Left ventricle myocardium superior (tissue), 1 donor: ENCODE measurements around the gene PIP5K1C. TPM values are rescaled to one million over a fixed set of nuclear protein-coding genes. Genes with fewer than 3 reads are reported as not detected.
A peak's percentile ranks its signal among the peaks of the same experiment; 100 is the strongest.
"Not testable (repeated sequence)": the region's sequence is repeated elsewhere in the genome, so short reads cannot be mapped to it uniquely, and the experiment has no call there.

Source experiments
- ATAC-seq: fragments of 200-7000 bp; cut with Tn5 transposase; one replicate; pipeline ENCODE4 v1.9.1; 2020; ENCODE audit warnings: mild to moderate bottlenecking, moderate library complexity
- DNase-seq: peaks from one replicate; pipeline ENCODE4 v3.0.0-alpha.2; 2020
- intact Hi-C: fragments of 100-400 bp; cut with micrococcal nuclease; formaldehyde crosslinking; loops from one replicate; pipeline ENCODE4 v1.11.0; 2022
- total RNA-seq: library from RNA; stranded (reverse); fragmentation: NEBNext Ultra II Directional; extraction: Animal tissue kit (Norgen Biotek cat#: 25700); gene quantifications from one replicate; pipeline ENCODE4 v1.2.1, GENCODE V29; 2021
- donor health status: DM: no; HTN: yes; CAD: no; lungs with severe emphysema.

Gene PIP5K1C
- total RNA-seq, 1 donor from 2014 or later: 34.7 TPM

GRCh38 chr19:3653081-3653795 lies 47.0 kb downstream of the PIP5K1C start:
- no peak for DNase-seq
- intact Hi-C loops: no loop called here
- no peak for ATAC-seq

GRCh38 chr19:3652422-3652821 lies 47.8 kb downstream of the PIP5K1C start:
- DNase-seq (no peak), ATAC-seq (no peak)
- intact Hi-C loops: no loop called here

- ATAC-seq (no peak), DNase-seq (no peak)
- intact Hi-C loops: no loop called here
Measured at GRCh38 chr19:3651684-3652083, 48.6 kb downstream of the PIP5K1C start.

- intact Hi-C loops: no loop called here
- no peak for ATAC-seq
- no peak for DNase-seq
Measured at GRCh38 chr19:3649888-3650287, 50.4 kb downstream of the PIP5K1C start.

- no peak for ATAC-seq
- no peak for DNase-seq
- intact Hi-C loops: no loop called here
Measured at GRCh38 chr19:3648037-3648905, 52.0 kb downstream of the PIP5K1C start.

- ATAC-seq, intact Hi-C loops, DNase-seq: not testable (repeated sequence)
Measured at GRCh38 chr19:3647102-3647501, 53.2 kb downstream of the PIP5K1C start.

- no peak for ATAC-seq
- no peak for DNase-seq
- intact Hi-C loops: no loop called here
Measured at GRCh38 chr19:3646336-3647092, 53.8 kb downstream of the PIP5K1C start.

GRCh38 chr19:3645726-3646125 lies 54.5 kb downstream of the PIP5K1C start:
- no peak for ATAC-seq
- intact Hi-C loops: no loop called here
- DNase-seq: no peak

GRCh38 chr19:3645067-3645396 lies 55.2 kb downstream of the PIP5K1C start:
- ATAC-seq: no peak
- no peak for DNase-seq
- intact Hi-C loops: no loop called here

- DNase-seq: peak; percentile 58
- intact Hi-C loops: no loop called here
- ATAC-seq: peak; percentile 36
Measured at GRCh38 chr19:3644351-3645066, 55.8 kb downstream of the PIP5K1C start.

GRCh38 chr19:3643674-3644313 lies 56.5 kb downstream of the PIP5K1C start:
- intact Hi-C loops: no loop called here
- no peak for ATAC-seq
- no peak for DNase-seq

GRCh38 chr19:3642987-3643673 lies 57.1 kb downstream of the PIP5K1C start:
- intact Hi-C loops: no loop called here

GRCh38 chr19:3642296-3642695 lies 58.0 kb downstream of the PIP5K1C start:
- intact Hi-C loops: no loop called here
- ATAC-seq (no peak), DNase-seq (no peak)

More at GRCh38 chr19:3642987-3643673, 57.1 kb downstream of the PIP5K1C start:
- ATAC-seq (no peak), DNase-seq (no peak)

GRCh38 chr19:3641515-3642269 lies 58.6 kb downstream of the PIP5K1C start:
- intact Hi-C loops: no loop called here
- DNase-seq: no peak
- no peak for ATAC-seq

- DNase-seq (no peak), ATAC-seq (no peak)
- intact Hi-C loops: no loop called here
Measured at GRCh38 chr19:3639479-3639878, 60.8 kb downstream of the PIP5K1C start.

- DNase-seq: no peak
- intact Hi-C loops: no loop called here
- no peak for ATAC-seq
Measured at GRCh38 chr19:3638208-3639193, 61.8 kb downstream of the PIP5K1C start.
